GM12878 (cell line): ENCODE results near the gene IRF2. TPM values are rescaled to one million over a fixed set of nuclear protein-coding genes. Genes with fewer than 3 reads are reported as not detected.
A peak's percentile ranks its signal among the peaks of the same experiment; 100 is the strongest.

Experiments used
- BCL11A ChIP-seq: IDR thresholded peaks from 2 replicates; pipeline ENCODE4 v1.6.1; 2011; ENCODE audit warnings: low read depth, low read length
- CEBPB ChIP-seq, 2 experiments: fragments of 150-350 bp in 1 of 2; IDR thresholded peaks; 2 replicates each; pipeline ENCODE4 v1.6.1; 2012 to 2014; ENCODE audit warnings: low read depth in 2 of 2, low read length in 2 of 2, borderline replicate concordance in 1 of 2, inconsistent platforms in 1 of 2
- EZH2 ChIP-seq: IDR thresholded peaks from 2 replicates; pipeline ENCODE4 v1.6.1; 2012; ENCODE audit warnings: low read depth, mild to moderate bottlenecking, control low read depth, inconsistent platforms, low read length, borderline replicate concordance; ENCODE audit not compliant: control insufficient read depth
- HCFC1 ChIP-seq: fragments of 150-350 bp; IDR thresholded peaks from 2 replicates; pipeline ENCODE4 v1.6.1; 2014; ENCODE audit warnings: low read length
- IKZF2 ChIP-seq, 2 experiments: fragments of 450-650 bp; IDR thresholded peaks; 2 replicates each; pipeline ENCODE4 v1.6.1; 2017; ENCODE audit warnings: mild to moderate bottlenecking in 2 of 2, moderate library complexity in 2 of 2
- NR2C1 ChIP-seq: fragments of 450-650 bp; IDR thresholded peaks from 2 replicates; pipeline ENCODE4 v1.6.1; 2017; ENCODE audit warnings: antibody characterized with exemption, mild to moderate bottlenecking, moderate library complexity
- RAD51 ChIP-seq: fragments of 450-650 bp; IDR thresholded peaks from 2 replicates; pipeline ENCODE4 v1.6.1; 2016; ENCODE audit warnings: moderate library complexity, mild to moderate bottlenecking, inconsistent platforms
- SUPT20H ChIP-seq: IDR thresholded peaks from 2 replicates; pipeline ENCODE4 v1.6.1; 2011; ENCODE audit warnings: low read depth, mild to moderate bottlenecking, low read length, moderate library complexity, borderline replicate concordance; ENCODE audit not compliant: control insufficient read depth
- polyA plus RNA-seq, 11 experiments: library from polyadenylated mRNA; depleted of rRNA in 4 of 11; unstranded in 6 of 11; stranded (reverse) in 5 of 11; fragments of >200 nt; fragmentation: Nextera tagmentation in 4 of 11; fragmentation: Illumina TruSeq in 1 of 11; extraction: Ambion mirVana in 4 of 11; extraction: Trizol in 1 of 11; gene quantifications; 1 replicate in 1 of 11; 2 replicates in 10 of 11; pipeline versions ENCODE4 v1.2.1 to v1.2.3, GENCODE V29; 2011 to 2016; ENCODE audit warnings: inconsistent platforms in 2 of 11, missing spikeins in 2 of 11, low read depth in 1 of 11
- total RNA-seq, 4 experiments: library from RNA; depleted of rRNA in 3 of 4; stranded (reverse); fragments of >200 nt in 3 of 4; fragmentation: Illumina TruSeq in 1 of 4; extraction: Trizol in 1 of 4; gene quantifications; 2 replicates each; pipeline versions ENCODE4 v1.2.1 to v1.2.3, GENCODE V29; 2013 to 2021
- TF ChIP-seq, protein P1 (sequence below): fragments of 450-650 bp; conservative IDR thresholded peaks from 2 replicates; pipeline ENCODE4 v1.6.1; 2017; ENCODE audit warnings: mild to moderate bottlenecking, moderate library complexity
- TF ChIP-seq, protein P2 (sequence below): IDR thresholded peaks from 2 replicates; pipeline ENCODE4 v1.6.1; 2011; ENCODE audit warnings: borderline replicate concordance, low read depth, mild to moderate bottlenecking, moderate library complexity, mixed read lengths, low read length; ENCODE audit not compliant: insufficient read depth; ENCODE audit errors: extremely low read length
- TF ChIP-seq, protein P3 (sequence below), 3 experiments: IDR thresholded peaks in 2 of 3; conservative IDR thresholded peaks in 1 of 3; 2 replicates each; pipeline ENCODE4 v1.5.1; 2011; ENCODE audit warnings: low read depth in 3 of 3, low read length in 3 of 3, mild to moderate bottlenecking in 3 of 3, control low read depth in 2 of 3, moderate library complexity in 2 of 3, inconsistent platforms in 1 of 3, mixed read lengths in 1 of 3; ENCODE audit not compliant: control insufficient read depth in 2 of 3, insufficient read depth in 1 of 3; ENCODE audit errors: extremely low read depth in 1 of 3
- TF ChIP-seq, protein P4 (sequence below): fragments of 450-650 bp; formaldehyde crosslinking; IDR thresholded peaks from 2 replicates; pipeline ENCODE4 v1.4.0; 2022; ENCODE audit warnings: mild to moderate bottlenecking, moderate library complexity
- TF ChIP-seq, protein P5 (sequence below): fragments of 450-650 bp; IDR thresholded peaks from 2 replicates; pipeline ENCODE4 v1.6.1; 2016; ENCODE audit warnings: mild to moderate bottlenecking
- TF ChIP-seq, protein P6 (sequence below): fragments of 450-650 bp; IDR thresholded peaks from 2 replicates; pipeline ENCODE4 v1.6.1; 2017; ENCODE audit warnings: borderline replicate concordance

IRF2 gene
- total and polyA plus RNA-seq, 10 of the 15 experiments (the other 5 are each of a cell fraction or from before 2014, with no cell fraction given), result 45.1 to 99.3 (median 58.9) TPM

DNA sequence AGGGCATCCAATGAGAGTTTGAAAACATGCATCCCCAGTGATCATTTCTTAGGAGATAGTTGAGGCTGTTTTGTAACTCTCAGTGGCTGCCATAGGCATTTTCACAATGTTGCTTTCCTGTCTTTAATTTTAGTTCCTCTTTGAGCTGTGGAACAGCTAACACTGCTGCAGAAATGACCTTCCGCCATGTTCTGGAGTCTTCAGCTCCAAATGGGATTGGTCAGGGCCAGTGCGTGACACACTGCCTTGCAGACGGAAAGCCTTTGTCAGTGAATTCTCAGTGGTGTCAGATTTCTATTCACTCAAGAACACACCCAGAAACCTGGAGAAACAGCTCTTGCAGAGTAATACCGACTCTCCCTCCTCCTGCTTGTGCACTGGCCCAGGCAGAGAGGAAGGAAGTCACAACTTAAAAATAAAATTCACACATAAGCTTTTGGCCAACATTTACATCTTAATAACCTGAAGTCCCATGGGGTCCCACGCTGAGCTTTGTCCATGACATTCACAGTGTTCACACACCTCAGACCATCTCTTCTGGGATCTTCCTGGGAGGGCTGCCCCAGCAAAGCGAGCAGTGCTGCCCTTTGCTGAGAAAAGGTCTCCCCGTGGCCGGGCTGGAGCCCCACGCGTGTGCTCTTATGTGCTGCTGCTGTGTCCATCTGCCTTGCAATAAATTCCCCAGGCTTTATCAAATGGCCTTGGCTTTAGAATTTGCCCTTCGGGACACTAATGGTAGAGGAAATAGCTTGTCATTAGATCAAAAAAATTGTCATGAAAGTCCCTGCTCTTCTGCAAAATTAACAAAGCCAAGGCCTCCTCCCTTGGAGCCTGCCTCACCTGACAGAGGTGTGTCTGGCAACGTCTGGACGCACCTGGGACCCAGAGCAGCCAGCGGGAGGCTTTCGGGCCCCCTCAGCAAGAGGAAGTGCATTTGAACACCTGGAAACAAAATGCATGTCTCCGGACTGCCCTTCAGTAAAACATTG lies 126.8 kb downstream of the IRF2 start (continued):
- TF ChIP-seq, protein P1, sequence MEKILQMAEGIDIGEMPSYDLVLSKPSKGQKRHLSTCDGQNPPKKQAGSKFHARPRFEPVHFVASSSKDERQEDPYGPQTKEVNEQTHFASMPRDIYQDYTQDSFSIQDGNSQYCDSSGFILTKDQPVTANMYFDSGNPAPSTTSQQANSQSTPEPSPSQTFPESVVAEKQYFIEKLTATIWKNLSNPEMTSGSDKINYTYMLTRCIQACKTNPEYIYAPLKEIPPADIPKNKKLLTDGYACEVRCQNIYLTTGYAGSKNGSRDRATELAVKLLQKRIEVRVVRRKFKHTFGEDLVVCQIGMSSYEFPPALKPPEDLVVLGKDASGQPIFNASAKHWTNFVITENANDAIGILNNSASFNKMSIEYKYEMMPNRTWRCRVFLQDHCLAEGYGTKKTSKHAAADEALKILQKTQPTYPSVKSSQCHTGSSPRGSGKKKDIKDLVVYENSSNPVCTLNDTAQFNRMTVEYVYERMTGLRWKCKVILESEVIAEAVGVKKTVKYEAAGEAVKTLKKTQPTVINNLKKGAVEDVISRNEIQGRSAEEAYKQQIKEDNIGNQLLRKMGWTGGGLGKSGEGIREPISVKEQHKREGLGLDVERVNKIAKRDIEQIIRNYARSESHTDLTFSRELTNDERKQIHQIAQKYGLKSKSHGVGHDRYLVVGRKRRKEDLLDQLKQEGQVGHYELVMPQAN, result no peak
- TF ChIP-seq, protein P2, sequence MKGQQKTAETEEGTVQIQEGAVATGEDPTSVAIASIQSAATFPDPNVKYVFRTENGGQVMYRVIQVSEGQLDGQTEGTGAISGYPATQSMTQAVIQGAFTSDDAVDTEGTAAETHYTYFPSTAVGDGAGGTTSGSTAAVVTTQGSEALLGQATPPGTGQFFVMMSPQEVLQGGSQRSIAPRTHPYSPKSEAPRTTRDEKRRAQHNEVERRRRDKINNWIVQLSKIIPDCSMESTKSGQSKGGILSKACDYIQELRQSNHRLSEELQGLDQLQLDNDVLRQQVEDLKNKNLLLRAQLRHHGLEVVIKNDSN, result peak; percentile 32
- no peak for TF ChIP-seq NR2C1
- no peak for TF ChIP-seq SUPT20H
- no peak for TF ChIP-seq BCL11A
- TF ChIP-seq, protein P3, sequence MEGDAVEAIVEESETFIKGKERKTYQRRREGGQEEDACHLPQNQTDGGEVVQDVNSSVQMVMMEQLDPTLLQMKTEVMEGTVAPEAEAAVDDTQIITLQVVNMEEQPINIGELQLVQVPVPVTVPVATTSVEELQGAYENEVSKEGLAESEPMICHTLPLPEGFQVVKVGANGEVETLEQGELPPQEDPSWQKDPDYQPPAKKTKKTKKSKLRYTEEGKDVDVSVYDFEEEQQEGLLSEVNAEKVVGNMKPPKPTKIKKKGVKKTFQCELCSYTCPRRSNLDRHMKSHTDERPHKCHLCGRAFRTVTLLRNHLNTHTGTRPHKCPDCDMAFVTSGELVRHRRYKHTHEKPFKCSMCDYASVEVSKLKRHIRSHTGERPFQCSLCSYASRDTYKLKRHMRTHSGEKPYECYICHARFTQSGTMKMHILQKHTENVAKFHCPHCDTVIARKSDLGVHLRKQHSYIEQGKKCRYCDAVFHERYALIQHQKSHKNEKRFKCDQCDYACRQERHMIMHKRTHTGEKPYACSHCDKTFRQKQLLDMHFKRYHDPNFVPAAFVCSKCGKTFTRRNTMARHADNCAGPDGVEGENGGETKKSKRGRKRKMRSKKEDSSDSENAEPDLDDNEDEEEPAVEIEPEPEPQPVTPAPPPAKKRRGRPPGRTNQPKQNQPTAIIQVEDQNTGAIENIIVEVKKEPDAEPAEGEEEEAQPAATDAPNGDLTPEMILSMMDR (IDR thresholded peaks at IDR 0.05 in 2 of 3, conservative IDR thresholded peaks at IDR 0.05 in 1 of 3; ENCODE audit: control insufficient read depth in 2 of 3, extremely low read depth in 1 of 3, insufficient read depth in 1 of 3, low read depth in 3 of 3, low read length in 3 of 3), result no peak
- TF ChIP-seq, protein P4, sequence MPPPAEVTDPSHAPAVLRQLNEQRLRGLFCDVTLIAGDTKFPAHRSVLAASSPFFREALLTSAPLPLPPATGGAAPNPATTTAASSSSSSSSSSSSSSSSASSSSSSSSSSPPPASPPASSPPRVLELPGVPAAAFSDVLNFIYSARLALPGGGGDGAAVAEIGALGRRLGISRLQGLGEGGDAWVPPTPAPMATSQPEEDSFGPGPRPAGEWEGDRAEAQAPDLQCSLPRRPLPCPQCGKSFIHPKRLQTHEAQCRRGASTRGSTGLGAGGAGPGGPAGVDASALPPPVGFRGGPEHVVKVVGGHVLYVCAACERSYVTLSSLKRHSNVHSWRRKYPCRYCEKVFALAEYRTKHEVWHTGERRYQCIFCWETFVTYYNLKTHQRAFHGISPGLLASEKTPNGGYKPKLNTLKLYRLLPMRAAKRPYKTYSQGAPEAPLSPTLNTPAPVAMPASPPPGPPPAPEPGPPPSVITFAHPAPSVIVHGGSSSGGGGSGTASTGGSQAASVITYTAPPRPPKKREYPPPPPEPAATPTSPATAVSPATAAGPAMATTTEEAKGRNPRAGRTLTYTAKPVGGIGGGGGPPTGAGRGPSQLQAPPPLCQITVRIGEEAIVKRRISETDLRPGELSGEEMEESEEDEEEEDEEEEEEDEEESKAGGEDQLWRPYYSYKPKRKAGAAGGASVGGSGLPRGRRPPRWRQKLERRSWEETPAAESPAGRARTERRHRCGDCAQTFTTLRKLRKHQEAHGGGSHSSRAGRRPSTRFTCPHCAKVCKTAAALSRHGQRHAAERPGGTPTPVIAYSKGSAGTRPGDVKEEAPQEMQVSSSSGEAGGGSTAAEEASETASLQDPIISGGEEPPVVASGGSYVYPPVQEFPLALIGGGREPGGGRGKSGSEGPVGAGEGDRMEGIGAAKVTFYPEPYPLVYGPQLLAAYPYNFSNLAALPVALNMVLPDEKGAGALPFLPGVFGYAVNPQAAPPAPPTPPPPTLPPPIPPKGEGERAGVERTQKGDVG (CRISPR knock-in tag), result peak; percentile 39; the same call in 1 of the 2 replicates
- TF ChIP-seq, protein P5, sequence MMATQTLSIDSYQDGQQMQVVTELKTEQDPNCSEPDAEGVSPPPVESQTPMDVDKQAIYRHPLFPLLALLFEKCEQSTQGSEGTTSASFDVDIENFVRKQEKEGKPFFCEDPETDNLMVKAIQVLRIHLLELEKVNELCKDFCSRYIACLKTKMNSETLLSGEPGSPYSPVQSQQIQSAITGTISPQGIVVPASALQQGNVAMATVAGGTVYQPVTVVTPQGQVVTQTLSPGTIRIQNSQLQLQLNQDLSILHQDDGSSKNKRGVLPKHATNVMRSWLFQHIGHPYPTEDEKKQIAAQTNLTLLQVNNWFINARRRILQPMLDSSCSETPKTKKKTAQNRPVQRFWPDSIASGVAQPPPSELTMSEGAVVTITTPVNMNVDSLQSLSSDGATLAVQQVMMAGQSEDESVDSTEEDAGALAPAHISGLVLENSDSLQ, result peak; percentile 44; the same call in 1 of the 2 replicates
- no peak for TF ChIP-seq EZH2
- no peak for TF ChIP-seq CEBPB (IDR thresholded peaks at IDR 0.05; ENCODE audit: borderline replicate concordance in 1 of 2, low read depth in 2 of 2, low read length in 2 of 2)
- TF ChIP-seq, protein P6, sequence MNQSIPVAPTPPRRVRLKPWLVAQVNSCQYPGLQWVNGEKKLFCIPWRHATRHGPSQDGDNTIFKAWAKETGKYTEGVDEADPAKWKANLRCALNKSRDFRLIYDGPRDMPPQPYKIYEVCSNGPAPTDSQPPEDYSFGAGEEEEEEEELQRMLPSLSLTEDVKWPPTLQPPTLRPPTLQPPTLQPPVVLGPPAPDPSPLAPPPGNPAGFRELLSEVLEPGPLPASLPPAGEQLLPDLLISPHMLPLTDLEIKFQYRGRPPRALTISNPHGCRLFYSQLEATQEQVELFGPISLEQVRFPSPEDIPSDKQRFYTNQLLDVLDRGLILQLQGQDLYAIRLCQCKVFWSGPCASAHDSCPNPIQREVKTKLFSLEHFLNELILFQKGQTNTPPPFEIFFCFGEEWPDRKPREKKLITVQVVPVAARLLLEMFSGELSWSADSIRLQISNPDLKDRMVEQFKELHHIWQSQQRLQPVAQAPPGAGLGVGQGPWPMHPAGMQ, result no peak
- TF ChIP-seq IKZF2 (IDR thresholded peaks at IDR 0.05), result peak; percentile 15 to 73
- no peak for TF ChIP-seq HCFC1
- TF ChIP-seq RAD51, result peak; percentile 70
